ENCODE results near the gene SELENOP.

GRCh38 chr5:42807722-42808447 lies 3.8 kb downstream of the SELENOP start:
- TF ChIP-seq CTCF (IDR thresholded peaks at IDR 0.05; ENCODE audit: extremely low read depth in 1 of 2, insufficient read depth in 1 of 2, low read depth in 1 of 2, low read length in 2 of 2), result no peak
- TF ChIP-seq POLR2A (IDR thresholded peaks at IDR 0.05; ENCODE audit: low read depth, low read length), result no peak
- TF ChIP-seq POLR2AphosphoS5 (IDR thresholded peaks at IDR 0.05; ENCODE audit: insufficient read depth, low read depth, low read length), result no peak
- no peak for TF ChIP-seq GATA2 (IDR thresholded peaks at IDR 0.05; ENCODE audit: insufficient read depth, insufficient read length, low read depth, low read length)
- no peak for TF ChIP-seq EZH2 (IDR thresholded peaks at IDR 0.05; ENCODE audit: borderline replicate concordance, low read depth, low read length, severe bottlenecking)
- no peak for TF ChIP-seq MAX (IDR thresholded peaks at IDR 0.05; ENCODE audit: insufficient read depth, insufficient read length)
- no peak for TF ChIP-seq FOS (IDR thresholded peaks at IDR 0.05; ENCODE audit: borderline replicate concordance, insufficient read depth, low read length)
- no peak for TF ChIP-seq MYC (IDR thresholded peaks at IDR 0.05; ENCODE audit: low read depth, low read length)
- TF ChIP-seq JUN (IDR thresholded peaks at IDR 0.05; ENCODE audit: borderline replicate concordance, insufficient read depth, insufficient read length, low read depth), result no peak

Data from endothelial cell of umbilical vein (primary cell).